ENCODE data around the gene USP15. TPM values are rescaled to one million over a fixed set of nuclear protein-coding genes. Genes with fewer than 3 reads are reported as not detected.

USP15 gene
- total RNA-seq, 4 donors from 2014 or later = 55.8 to 90.8 (median 67.2) TPM

DNA sequence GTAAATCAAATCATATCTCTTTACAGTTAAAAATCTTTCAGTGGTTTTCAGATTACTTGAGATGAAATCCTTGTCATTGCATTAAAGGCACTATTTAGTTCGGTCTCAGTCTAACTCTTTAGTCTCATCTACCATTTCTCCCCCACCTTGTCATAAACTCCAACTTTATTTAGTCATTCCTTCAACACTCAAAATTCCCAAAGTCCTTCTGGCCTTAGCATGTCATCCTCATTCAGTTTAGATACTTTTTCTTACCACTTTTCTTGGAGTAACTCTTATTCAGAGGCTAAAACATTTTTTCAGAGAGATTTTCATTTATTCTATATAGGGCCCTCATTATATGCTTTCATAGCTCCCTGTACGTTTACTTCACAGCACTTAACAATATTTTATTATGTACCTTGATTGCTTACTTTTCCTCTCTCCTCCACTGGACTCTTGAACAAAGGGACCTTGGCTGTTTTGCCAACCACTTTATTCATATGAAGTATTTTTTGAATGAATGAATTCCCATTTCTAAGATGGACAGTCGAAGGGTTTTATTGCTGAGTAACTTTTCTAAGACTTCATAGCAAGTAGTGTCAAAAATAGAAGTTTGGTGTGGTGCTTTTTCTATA lies 12.8 kb downstream of the USP15 start:
- TF ChIP-seq CTCF (IDR thresholded peaks at IDR 0.05) (no peak), POLR2A (IDR thresholded peaks at IDR 0.05) (no peak)
- no peak for DNase-seq (ENCODE audit: low spot score in 2 of 2)
- H3K4me3 ChIP-seq (ENCODE audit: low read depth, poor library complexity, severe bottlenecking) = no peak overlapping the region
- intact Hi-C loops (cut with DNase I; ENCODE audit: low total_unique reads) = no loop called here
- 80 to 85% methylated on average over 3 of the region's 3 CpGs for WGBS, 2 donors

DNA sequence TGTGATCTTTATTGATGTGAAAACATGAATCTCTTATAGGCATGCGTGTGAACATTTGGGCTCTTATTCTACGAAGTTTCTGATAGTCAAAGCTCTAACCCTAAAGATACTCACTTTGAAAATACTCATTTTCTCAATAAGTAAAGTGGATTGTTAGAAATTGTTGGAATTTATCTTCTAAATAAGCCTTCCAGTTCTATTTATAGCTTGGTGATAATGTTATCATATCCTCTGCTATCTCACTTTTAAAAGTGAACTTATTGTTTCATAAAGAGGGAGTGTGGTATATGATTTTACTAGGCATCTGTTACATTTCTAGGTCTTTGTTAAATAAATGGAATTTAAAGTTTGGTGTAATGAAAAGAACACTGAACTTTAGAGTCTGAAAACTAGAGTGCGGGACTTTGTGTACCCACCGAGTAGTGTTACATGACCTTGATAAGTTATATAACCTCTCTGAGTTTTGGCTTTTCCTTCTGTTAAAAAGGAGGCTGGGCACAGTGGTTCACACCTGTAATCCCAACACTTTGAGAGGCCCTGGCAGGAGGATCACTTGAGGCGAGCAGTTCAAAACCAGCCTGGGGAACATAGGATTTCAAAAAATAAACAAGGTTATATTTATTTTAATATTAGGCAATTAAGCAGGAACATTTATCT lies 13.6 kb downstream of the USP15 start:
- no peak for DNase-seq (ENCODE audit: low spot score in 2 of 2)
- intact Hi-C loops (cut with DNase I; ENCODE audit: low total_unique reads) = no loop called here
- 87 to 93% methylated on average over 5 of the region's 5 CpGs for WGBS, 2 donors
- no peak for TF ChIP-seq CTCF (IDR thresholded peaks at IDR 0.05)
- TF ChIP-seq POLR2A (IDR thresholded peaks at IDR 0.05) = no peak
- no peak overlapping the region for H3K4me3 ChIP-seq (ENCODE audit: low read depth, poor library complexity, severe bottlenecking)

- intact Hi-C loops (cut with DNase I; ENCODE audit: low total_unique reads) = no loop called here
- no peak for TF ChIP-seq POLR2A (IDR thresholded peaks at IDR 0.05)
- no peak for TF ChIP-seq CTCF (IDR thresholded peaks at IDR 0.05)
- no peak for DNase-seq (ENCODE audit: low spot score in 2 of 2)
- WGBS, 2 donors = 82 to 88% methylated on average over 2 of the region's 2 CpGs
- no peak overlapping the region for H3K4me3 ChIP-seq (ENCODE audit: low read depth, poor library complexity, severe bottlenecking)
Observed at GRCh38 chr12:62278022-62278421, 17.8 kb downstream of the USP15 start.

GRCh38 chr12:62279058-62279457 lies 18.9 kb downstream of the USP15 start:
- DNase-seq (ENCODE audit: low spot score in 2 of 2) = no peak
- TF ChIP-seq POLR2A (IDR thresholded peaks at IDR 0.05) (no peak), CTCF (IDR thresholded peaks at IDR 0.05) (no peak)
- intact Hi-C loops (cut with DNase I; ENCODE audit: low total_unique reads) = no loop called here
- no peak overlapping the region for H3K4me3 ChIP-seq (ENCODE audit: low read depth, poor library complexity, severe bottlenecking)
- 96 to 100% methylated on average over 1 of the region's 1 CpG for WGBS, 2 donors

DNA sequence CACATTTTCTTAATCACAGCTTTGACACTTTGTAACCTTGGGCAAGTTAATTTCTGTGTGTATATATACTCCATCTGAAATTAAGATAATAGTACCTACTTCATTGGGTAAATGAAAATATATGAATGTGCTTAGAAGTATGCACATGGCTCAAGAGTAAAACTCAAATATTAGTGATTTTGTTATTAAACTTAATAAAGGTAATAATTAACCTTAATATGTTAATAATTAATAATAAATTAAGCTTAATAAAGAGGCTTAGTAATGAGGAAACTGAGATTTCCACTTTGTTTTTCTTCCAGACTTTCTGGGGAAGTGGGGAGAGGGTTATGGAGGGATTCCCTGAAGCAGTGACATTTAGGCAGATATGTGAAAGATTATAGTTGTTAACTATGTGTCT lies 19.8 kb downstream of the USP15 start:
- DNase-seq (ENCODE audit: low spot score in 2 of 2) = no peak
- intact Hi-C loops (cut with DNase I; ENCODE audit: low total_unique reads) = no loop called here
- TF ChIP-seq CTCF (IDR thresholded peaks at IDR 0.05) (no peak), POLR2A (IDR thresholded peaks at IDR 0.05) (no peak)

More for the DNA sequence above, 19.8 kb downstream of the USP15 start:
- no peak overlapping the region for H3K4me3 ChIP-seq (ENCODE audit: low read depth, poor library complexity, severe bottlenecking)

All from lower leg skin (tissue), 4 donors.